ENCODE data around the gene RBM15B. TPM values are rescaled to one million over a fixed set of nuclear protein-coding genes. Genes with fewer than 3 reads are reported as not detected.

The RBM15B gene
- total RNA-seq, 2 experiments from 2014 or later: 29.1 to 29.2 TPM

- H3K36me3 ChIP-seq (ENCODE audit: insufficient read depth, low read length): no peaks in the 10 kb centered on the region
- Mint-ChIP-seq H3K27me3 (no peaks in the 10 kb centered on the region), H3K9me3 (no peaks in the 10 kb centered on the region)
Observed at GRCh38 chr3:51350751-51351150, 40.3 kb upstream of the RBM15B start.

GRCh38 chr3:51353131-51353530 is 38.0 kb upstream of the RBM15B start:
- Histone ChIP-seq H3K36me3 (ENCODE audit: insufficient read depth, low read length) (no peaks in the 10 kb centered on the region), H3K27me3 (ENCODE audit: control insufficient read depth in 1 of 2, insufficient read depth in 2 of 2, low read length in 2 of 2) (no peaks in the 10 kb centered on the region), H3K9me3 (ENCODE audit: control insufficient read depth in 1 of 2, insufficient read depth in 1 of 2, low read length in 2 of 2) (no peaks in the 10 kb centered on the region), H3K4me3 (ENCODE audit: low read length) (no peak overlapping the region), H3K4me1 (ENCODE audit: insufficient read depth, low read length) (peaks cover 2% of the 10 kb centered on the region), H3K27ac (ENCODE audit: low read depth in 1 of 2, low read length in 2 of 2) (no peak overlapping the region)
- no peaks in the 10 kb centered on the region for H3K9me3 Mint-ChIP-seq
- H3K27me3 Mint-ChIP-seq: no peaks in the 10 kb centered on the region
- no peak overlapping the region for H3K27ac Mint-ChIP-seq
- CTCF ChIA-PET: no interaction called here
- H3K36me3 Mint-ChIP-seq (ENCODE audit: low read depth): no peaks in the 10 kb centered on the region
- no peak overlapping the region for H3K4me3 Mint-ChIP-seq
- ATAC-seq (ENCODE audit: poor library complexity) (no peak), DNase-seq (no peak)
- intact Hi-C loops (cut with DNase I, micrococcal nuclease): no loop called here
- no peaks in the 10 kb centered on the region for H3K4me1 Mint-ChIP-seq (ENCODE audit: low read depth)
- POLR2A ChIA-PET: no interaction called here
- no peak for TF ChIP-seq CTCF (IDR thresholded peaks at IDR 0.05)

More at GRCh38 chr3:51350751-51351150, 40.3 kb upstream of the RBM15B start:
- Histone ChIP-seq H3K9me3 (ENCODE audit: control insufficient read depth in 1 of 2, insufficient read depth in 1 of 2, low read length in 2 of 2) (no peaks in the 10 kb centered on the region), H3K27ac (ENCODE audit: low read depth in 1 of 2, low read length in 2 of 2) (no peak overlapping the region), H3K27me3 (ENCODE audit: control insufficient read depth in 1 of 2, insufficient read depth in 2 of 2, low read length in 2 of 2) (no peaks in the 10 kb centered on the region), H3K4me1 (ENCODE audit: insufficient read depth, low read length) (peaks cover 2% of the 10 kb centered on the region), H3K4me3 (ENCODE audit: low read length) (no peak overlapping the region)
- no peak overlapping the region for H3K27ac Mint-ChIP-seq
- H3K4me1 Mint-ChIP-seq (ENCODE audit: low read depth): no peaks in the 10 kb centered on the region
- CTCF ChIA-PET: no interaction called here
- no peaks in the 10 kb centered on the region for H3K36me3 Mint-ChIP-seq (ENCODE audit: low read depth)
- no peak overlapping the region for H3K4me3 Mint-ChIP-seq
- DNase-seq (no peak), ATAC-seq (ENCODE audit: poor library complexity) (no peak)
- intact Hi-C loops (cut with DNase I, micrococcal nuclease): no loop called here
- no peak for TF ChIP-seq CTCF (IDR thresholded peaks at IDR 0.05)
- POLR2A ChIA-PET: no interaction called here

DNA sequence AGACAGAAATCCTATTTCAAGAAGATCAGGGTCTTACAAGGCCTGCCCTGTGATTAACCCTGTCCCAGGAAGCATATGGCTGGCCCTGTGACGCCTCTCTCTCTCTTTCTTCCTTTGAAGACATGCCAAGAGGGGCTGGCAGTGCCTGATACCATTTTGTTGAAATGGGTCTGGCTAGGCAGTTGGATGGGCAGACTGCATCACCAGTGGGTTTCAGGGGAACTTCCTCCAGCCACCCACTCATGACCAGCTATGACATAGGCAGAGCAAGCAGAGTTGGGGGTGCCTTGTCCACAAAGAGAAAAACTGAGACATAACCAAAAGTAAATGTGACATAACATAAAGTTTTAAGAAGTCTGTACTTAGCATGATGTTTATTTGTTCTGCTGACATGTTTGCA is 37.4 kb upstream of the RBM15B start:
- Mint-ChIP-seq H3K4me3 (no peak overlapping the region), H3K9me3 (no peaks in the 10 kb centered on the region), H3K36me3 (ENCODE audit: low read depth) (no peaks in the 10 kb centered on the region), H3K4me1 (ENCODE audit: low read depth) (no peaks in the 10 kb centered on the region), H3K27me3 (no peaks in the 10 kb centered on the region), H3K27ac (no peak overlapping the region)
- no peaks in the 10 kb centered on the region for H3K27me3 ChIP-seq (ENCODE audit: control insufficient read depth in 1 of 2, insufficient read depth in 2 of 2, low read length in 2 of 2)
- no peak for DNase-seq
- H3K4me1 ChIP-seq (ENCODE audit: insufficient read depth, low read length): peaks cover 2% of the 10 kb centered on the region
- no peak for ATAC-seq (ENCODE audit: poor library complexity)
- no peak overlapping the region for H3K27ac ChIP-seq (ENCODE audit: low read depth in 1 of 2, low read length in 2 of 2)
- CTCF ChIA-PET: no interaction called here
- intact Hi-C loops (cut with DNase I, micrococcal nuclease): no loop called here
- H3K36me3 ChIP-seq (ENCODE audit: insufficient read depth, low read length): no peaks in the 10 kb centered on the region
- H3K9me3 ChIP-seq (ENCODE audit: control insufficient read depth in 1 of 2, insufficient read depth in 1 of 2, low read length in 2 of 2): no peaks in the 10 kb centered on the region
- POLR2A ChIA-PET: no interaction called here
- TF ChIP-seq CTCF (IDR thresholded peaks at IDR 0.05): no peak
- no peak overlapping the region for H3K4me3 ChIP-seq (ENCODE audit: low read length)

Data from CD4-positive, alpha-beta T cell (primary cell).